Epithelial cell of esophagus (primary cell): ENCODE data around the gene KREMEN1.

Experiments
- DNase-seq: peaks from one replicate; pipeline ENCODE4 v3.0.0; 2010; ENCODE audit warnings: low read depth
- H3K4me3 ChIP-seq: 2 replicates; pipeline ENCODE4 v1.5.1; 2011; ENCODE audit warnings: mild to moderate bottlenecking, low read length, control low read depth
- CTCF ChIP-seq: IDR thresholded peaks from 2 replicates; pipeline ENCODE4 v1.5.1; 2011; ENCODE audit warnings: low read depth, mild to moderate bottlenecking, low read length, control low read depth, inconsistent platforms; ENCODE audit not compliant: insufficient read depth; ENCODE audit errors: missing control alignments

Gene KREMEN1

GRCh38 chr22:29130476-29130875, 57.6 kb downstream of the KREMEN1 start:
- H3K4me3 ChIP-seq, result no peak overlapping the region
- no peak for DNase-seq
- no peak for TF ChIP-seq CTCF

GRCh38 chr22:29133603-29134133, 60.8 kb downstream of the KREMEN1 start:
- H3K4me3 ChIP-seq, result no peak overlapping the region
- TF ChIP-seq CTCF, result no peak
- no peak for DNase-seq

- TF ChIP-seq CTCF, result no peak
- H3K4me3 ChIP-seq, result no peak overlapping the region
- DNase-seq, result no peak
These were observed 61.6 kb downstream of the KREMEN1 start for GRCh38 chr22:29134448-29134847.

GRCh38 chr22:29136782-29137700, 64.2 kb downstream of the KREMEN1 start:
- H3K4me3 ChIP-seq, result no peak overlapping the region
- DNase-seq, result no peak
- no peak for TF ChIP-seq CTCF

GRCh38 chr22:29138556-29139305, 65.9 kb downstream of the KREMEN1 start:
- H3K4me3 ChIP-seq, result no peak overlapping the region
- no peak for TF ChIP-seq CTCF
- no peak for DNase-seq

GRCh38 chr22:29139965-29140782, 67.3 kb downstream of the KREMEN1 start:
- no peak for TF ChIP-seq CTCF
- no peak overlapping the region for H3K4me3 ChIP-seq
- DNase-seq, result no peak
